Midbrain (tissue), 1 donor: ENCODE data around the gene CRYBG1.

Source experiments
- DNase-seq: peaks from one replicate; lab custom pipeline; 2025; lab: John Stamatoyannopoulos, UW

CRYBG1 gene

DNA sequence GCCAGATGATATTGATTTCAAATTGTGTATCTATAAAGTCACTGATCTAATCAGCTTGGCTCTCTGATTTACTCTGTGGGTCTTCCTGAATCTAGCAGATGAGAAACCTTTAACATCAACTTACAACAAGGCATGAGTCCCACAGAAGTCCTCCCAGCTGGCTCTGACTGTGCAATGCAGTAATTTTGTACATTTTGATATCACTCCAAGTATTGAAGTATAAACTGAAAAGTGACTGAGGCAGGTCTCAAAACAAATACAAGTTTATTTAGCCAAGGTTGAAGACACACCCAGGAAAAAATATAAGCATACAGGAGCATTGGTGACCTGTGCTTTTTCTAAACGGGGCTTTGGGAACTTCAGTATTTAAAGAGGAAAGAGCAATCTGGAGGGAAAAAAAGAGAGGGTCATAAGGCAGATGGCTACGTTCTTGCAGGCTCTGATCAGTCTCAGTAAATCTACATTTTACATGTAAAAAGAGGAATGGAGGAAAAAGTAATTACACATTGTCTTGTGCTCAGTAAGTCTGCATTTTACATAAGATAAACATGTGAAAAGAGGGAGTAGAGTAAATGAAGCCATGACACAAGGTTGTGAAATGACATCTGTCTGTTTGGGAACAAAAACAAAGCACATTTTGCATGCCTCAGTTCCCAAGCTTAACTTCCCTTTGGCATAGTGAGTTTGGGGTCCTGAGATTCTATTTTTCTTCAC is 59.5 kb downstream of the CRYBG1 start:
- no peak for DNase-seq

DNA sequence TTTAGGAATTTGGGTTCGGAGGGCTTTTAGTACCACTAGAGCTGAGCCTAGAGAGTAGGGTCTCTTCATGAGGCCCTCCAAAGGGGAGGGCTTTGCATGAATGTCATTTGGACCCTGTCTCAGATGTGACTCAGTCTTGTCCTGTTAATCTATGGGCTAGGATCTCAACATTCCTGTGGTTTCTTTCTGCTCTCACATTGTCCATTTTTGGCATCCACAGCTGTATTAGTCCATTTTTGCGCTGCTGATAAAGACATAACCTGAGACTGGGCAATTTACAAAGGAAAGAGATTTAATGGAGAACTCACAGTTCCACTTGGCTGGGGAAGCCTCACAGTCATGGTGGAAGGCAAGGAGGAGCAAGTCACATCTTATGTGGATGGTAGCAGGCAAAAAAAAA is 61.0 kb downstream of the CRYBG1 start:
- DNase-seq: no peak

DNA sequence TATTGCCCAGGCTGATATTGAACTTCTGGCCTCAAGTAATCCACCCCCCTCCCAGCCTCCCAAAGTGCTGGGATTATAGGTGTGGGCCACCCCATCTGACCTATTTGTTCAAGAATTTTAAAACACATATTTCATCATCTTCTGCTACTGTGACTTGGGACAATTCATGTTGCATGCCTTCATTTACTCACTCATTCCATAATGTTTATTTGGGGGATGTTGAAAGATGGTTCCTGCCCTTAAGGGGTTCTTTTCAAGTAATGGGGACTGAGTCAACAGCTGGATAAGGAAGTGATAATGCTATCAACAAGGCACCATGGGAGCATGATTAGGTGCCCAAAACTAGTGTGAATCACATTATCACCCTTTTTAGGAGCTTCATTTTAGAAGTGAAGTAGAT is 62.0 kb downstream of the CRYBG1 start:
- DNase-seq: no peak

GRCh38 chr6:106425382-106425781 is 64.9 kb downstream of the CRYBG1 start:
- no peak for DNase-seq

- no peak for DNase-seq
Observed at GRCh38 chr6:106426250-106426970, 65.9 kb downstream of the CRYBG1 start.

- no peak for DNase-seq
Observed at GRCh38 chr6:106430466-106430865, 69.9 kb downstream of the CRYBG1 start.

- no peak for DNase-seq
Observed at GRCh38 chr6:106431405-106431804, 70.9 kb downstream of the CRYBG1 start.

GRCh38 chr6:106431972-106432371 is 71.5 kb downstream of the CRYBG1 start:
- DNase-seq: no peak

- no peak for DNase-seq
Observed at GRCh38 chr6:106434530-106434929, 74.0 kb downstream of the CRYBG1 start.

DNA sequence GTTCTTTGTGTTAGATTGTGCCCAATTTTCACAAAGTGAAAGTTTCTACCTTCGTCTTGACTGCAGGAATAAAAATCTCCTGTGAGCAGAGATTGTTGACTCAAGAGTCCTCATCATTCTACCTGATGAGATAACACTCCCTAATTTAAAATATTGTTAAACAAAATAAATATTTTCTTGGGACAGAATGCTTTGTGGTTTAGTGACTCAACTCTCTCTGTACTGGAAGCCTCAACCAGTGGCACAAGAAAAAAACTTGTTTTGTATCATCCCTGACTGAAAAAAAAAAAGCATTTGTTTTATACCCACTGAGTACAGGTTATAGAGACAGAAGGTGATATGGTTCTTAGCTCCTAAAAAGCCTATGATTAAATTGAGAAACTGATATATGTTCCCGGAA is 78.9 kb downstream of the CRYBG1 start:
- DNase-seq: no peak

GRCh38 chr6:106440546-106440945 is 80.0 kb downstream of the CRYBG1 start:
- DNase-seq: no peak

DNA sequence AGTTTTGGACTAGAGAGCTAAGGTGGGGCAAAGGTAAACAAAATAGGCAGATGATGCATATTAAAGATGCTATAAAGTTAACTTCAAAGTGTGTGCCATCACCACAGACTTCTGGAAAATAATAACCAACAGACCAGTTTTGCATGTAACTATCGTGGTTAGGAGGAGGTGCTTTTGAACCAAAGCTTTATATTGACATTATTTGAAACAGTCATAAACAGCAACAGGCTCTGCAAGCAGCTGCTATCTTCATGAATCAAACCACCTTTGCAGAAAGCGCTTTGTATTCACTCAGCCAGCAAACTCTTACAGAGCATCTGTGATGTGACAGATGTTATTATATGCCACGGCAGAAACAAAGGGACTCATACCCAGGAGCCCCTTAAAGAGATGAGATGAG is 81.9 kb downstream of the CRYBG1 start:
- DNase-seq: no peak

GRCh38 chr6:106444777-106445507 is 84.4 kb downstream of the CRYBG1 start:
- peak; percentile 74 for DNase-seq

DNA sequence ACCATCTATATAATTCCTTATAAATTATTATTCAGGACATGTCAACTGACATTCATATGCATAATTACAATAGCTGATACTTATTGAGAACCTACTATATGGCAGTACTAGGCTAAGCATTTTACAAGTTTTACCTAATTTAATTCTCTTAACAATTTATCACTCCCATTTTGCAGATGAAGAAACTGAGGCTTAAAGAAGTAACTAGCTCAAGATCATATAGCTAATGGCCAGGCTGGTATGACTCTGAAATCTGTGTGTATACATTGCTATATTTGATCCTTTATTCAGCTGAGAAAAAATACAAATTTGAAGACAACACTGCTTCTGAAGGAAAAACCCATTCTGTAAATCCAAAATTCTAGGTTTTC is 85.0 kb downstream of the CRYBG1 start:
- no peak for DNase-seq

DNA sequence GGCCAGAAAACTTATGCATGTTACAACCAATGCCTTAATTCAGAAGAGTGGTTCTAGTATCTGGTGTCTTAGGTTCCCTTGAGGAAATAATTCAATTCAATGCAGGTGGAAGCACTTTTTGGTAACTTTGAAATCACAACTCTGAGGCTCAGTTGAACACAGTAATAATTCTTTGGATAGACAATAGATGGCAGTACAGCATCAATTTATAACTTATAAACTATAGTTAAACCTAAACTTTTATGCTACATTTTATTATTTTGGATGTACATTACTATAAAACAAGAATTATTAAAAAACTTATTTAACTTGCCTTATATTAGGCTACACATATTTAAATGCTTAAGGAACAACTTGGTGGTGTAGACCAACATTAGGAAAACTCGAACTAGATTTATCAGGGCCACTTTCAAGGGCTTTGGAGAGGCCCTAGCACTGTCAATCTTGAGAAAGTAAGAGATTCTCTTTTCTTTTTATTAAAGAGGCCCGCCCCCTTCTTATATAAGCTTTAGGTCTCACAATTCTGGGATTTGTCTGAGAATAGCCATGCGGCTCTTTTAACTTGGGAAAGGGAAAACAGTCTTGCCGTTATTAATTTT is 85.9 kb downstream of the CRYBG1 start:
- DNase-seq: peak; percentile 13

GRCh38 chr6:106446983-106447382 is 86.5 kb downstream of the CRYBG1 start:
- no peak for DNase-seq

DNA sequence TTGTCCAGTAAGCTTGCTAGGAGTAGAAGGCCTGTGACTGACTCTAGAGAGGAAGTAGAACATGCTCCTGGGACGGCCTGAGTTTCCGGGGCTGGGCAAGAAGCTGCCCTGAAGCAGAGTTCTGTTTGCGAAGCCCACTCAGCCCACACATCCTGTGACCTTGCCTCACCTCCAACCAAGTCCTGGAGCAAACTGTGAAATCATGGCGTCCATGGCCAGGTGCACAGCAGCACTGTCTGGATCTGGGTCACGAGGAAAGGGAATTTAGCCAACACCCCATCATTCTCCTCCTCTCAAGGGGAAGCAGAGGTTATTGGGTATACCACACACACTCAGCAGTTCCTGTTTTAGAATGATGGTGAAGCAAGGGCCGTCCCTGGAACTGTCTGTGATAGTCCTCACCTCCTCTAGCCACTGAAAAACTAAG is 87.5 kb downstream of the CRYBG1 start:
- peak; percentile 13 for DNase-seq

- DNase-seq: no peak
Observed at GRCh38 chr6:106450653-106451052, 90.1 kb downstream of the CRYBG1 start.

DNA sequence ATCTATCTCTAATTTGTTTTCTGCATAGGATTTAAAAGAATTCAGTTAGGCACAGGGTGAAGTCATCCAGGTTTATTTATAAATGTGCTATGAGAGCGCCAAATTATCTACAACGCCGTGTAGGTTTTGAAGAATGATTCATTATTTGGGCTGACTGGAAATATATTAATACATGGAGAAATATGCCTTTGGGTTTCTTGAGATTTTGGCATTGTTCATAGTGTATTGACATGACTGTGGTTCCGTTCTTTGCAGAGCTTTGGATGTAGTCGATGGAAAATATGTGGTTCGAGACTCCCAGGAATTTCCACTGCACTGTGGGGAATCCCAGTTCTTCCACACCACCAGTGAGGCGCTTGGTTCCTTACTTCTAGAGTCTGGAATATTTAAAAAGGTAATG is 90.9 kb downstream of the CRYBG1 start:
- no peak for DNase-seq

- no peak for DNase-seq
Observed at GRCh38 chr6:106452628-106453027, 92.1 kb downstream of the CRYBG1 start.

DNA sequence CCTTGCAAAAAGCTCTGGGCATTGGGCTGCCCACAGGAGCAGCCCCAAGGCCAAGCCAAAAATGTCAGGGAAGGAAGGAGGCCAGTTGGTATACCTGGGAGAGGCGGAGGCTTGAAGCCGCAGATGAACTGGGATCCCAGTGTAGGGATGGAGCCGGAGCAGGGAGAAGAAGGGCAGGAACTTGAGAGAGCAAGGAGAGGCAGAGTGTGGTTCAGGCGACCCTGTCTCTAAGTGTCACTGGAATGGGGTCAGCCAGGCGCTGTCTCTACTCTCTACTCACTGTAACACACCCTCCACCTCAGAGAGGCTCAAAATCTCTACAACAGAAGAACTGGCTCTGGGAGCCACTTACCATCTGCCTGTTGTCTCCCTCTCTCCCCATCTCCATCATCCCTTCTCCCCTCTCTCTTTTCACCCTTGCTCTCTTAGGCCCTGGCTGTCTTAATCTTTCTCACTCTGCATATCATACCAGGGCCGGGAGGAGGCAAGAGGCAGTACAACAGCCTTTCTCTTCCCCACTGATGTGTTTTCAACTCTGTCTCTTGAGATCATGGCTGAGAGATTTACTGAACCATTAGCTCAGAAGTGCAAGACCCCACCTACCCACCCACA is 93.3 kb downstream of the CRYBG1 start:
- no peak for DNase-seq

DNA sequence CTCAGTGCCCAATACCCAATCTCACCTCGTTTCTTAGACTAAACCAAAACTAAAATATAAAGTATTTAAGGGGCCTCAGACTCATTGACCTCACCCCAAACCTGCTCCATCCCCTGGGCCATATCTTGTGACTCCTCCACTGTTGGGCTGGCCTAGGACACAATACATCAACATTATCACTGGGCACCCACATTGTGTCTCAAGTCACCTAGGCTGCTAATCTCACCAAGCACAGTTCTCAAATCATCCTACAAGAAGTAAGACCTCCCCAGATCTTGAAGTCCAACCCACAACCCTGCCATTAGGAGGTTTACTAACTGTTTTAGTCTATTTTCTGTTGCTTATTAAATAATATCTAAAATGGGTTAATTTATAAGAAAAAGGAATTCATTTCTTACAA is 96.2 kb downstream of the CRYBG1 start:
- DNase-seq: no peak
